Left ventricle myocardium superior (tissue), 1 donor: ENCODE results near the gene PCP2. TPM values are rescaled to one million over a fixed set of nuclear protein-coding genes. Genes with fewer than 3 reads are reported as not detected.

Experiments used
- ATAC-seq: fragments of 200-7000 bp; cut with Tn5 transposase; one replicate; pipeline ENCODE4 v1.9.1; 2020; ENCODE audit warnings: mild to moderate bottlenecking, moderate library complexity
- DNase-seq: peaks from one replicate; pipeline ENCODE4 v3.0.0-alpha.2; 2020
- intact Hi-C: fragments of 100-400 bp; cut with micrococcal nuclease; formaldehyde crosslinking; loops from one replicate; pipeline ENCODE4 v1.11.0; 2022
- total RNA-seq: library from RNA; stranded (reverse); fragmentation: NEBNext Ultra II Directional; extraction: Animal tissue kit (Norgen Biotek cat#: 25700); gene quantifications from one replicate; pipeline ENCODE4 v1.2.1, GENCODE V29; 2021
- donor health status: DM: no; HTN: yes; CAD: no; lungs with severe emphysema.

The PCP2 gene
- total RNA-seq, 1 donor from 2014 or later = 6.5 TPM

- intact Hi-C loops = no loop called here
- no peak for ATAC-seq
- DNase-seq = no peak
These were observed 9.6 kb downstream of the PCP2 start for GRCh38 chr19:7623725-7624603.

- DNase-seq (no peak), ATAC-seq (no peak)
- intact Hi-C loops = no loop called here
These were observed 10.4 kb downstream of the PCP2 start for GRCh38 chr19:7622933-7623685.

DNA sequence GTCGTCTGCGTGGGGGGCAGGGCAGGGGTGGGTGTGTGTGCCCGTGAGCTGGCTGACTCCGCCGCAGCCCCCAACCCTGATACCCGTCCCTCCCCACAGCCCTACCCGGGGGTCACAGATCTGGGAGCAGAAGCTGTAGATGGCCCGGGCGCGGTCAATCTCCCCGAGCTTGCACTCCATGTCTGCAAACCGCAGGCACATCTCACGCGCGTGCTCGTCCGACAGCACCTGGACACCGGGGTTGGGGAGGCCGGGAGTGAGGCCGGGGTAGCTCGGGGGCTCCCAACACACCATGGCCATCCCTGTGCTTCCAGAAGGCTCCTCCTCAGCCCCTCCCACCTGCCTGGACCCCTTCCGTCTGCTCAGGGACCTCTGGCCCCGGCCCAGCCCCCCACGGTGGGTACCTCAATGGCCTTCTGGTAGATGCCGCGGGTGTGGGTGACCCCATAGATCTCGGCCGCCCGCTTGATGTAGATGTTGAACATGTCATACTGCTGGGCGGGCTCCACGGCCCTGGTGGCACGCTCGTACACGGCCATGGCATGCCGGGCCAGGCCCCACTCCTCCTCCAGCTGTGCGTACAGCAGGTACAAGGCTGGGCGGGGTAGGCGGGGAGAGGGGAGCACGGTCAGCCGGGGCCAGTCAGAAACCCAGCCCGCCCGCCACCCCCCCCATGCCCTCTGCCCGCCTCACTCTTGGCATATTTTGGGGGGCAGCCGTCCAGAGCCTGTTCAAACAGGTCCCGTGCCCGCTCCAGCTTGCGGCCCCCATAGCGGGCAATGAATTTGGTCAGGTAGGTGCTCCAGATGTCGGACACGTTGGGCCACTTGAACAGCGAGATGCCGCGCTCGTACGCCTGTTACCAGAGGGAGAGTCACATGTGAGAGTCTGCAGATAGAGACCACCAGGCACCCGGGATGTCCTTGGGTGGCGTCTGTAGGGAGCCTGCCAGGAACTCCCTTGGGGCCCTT lies 12.8 kb downstream of the PCP2 start:
- intact Hi-C loops = no loop called here
- DNase-seq = no peak
- ATAC-seq = no peak

DNA sequence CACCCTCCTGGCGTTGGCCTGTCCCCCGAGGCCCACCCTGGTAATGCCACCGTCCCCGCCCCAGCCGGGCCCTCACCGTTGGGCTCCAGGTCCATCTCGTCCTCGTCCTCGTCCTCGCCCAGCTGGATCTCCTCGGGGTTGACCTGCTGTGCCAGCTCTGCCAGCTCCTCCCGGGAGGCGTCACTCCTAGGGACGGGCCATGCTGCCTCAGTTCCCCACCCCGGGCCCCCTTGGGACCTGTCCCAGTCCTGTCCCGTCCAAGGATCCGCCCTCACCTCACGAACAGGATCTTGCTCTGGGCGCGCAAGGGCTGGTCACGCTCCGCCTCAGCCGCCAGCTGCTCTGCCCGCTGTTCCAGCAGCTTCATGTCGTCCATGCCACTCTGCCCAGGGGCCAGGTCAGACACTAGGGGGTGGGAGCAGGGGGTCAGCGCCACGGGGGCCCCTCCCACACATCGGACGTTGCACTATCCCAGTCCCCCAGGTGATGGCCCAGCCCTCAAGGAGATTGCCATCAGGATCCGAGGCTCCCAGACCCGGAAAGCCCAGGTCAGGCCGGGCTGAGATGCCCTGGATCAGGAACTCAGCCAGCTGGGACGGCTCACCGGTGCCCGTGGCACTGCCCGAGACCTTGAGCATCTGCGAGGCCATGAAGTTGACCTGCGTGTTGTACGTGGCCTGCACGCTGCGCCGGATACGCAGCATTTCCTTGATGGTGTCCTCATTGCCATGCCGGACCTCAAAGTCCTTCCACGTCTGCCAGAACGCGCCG lies 13.7 kb downstream of the PCP2 start:
- DNase-seq = no peak
- no peak for ATAC-seq
- intact Hi-C loops = no loop called here

DNA sequence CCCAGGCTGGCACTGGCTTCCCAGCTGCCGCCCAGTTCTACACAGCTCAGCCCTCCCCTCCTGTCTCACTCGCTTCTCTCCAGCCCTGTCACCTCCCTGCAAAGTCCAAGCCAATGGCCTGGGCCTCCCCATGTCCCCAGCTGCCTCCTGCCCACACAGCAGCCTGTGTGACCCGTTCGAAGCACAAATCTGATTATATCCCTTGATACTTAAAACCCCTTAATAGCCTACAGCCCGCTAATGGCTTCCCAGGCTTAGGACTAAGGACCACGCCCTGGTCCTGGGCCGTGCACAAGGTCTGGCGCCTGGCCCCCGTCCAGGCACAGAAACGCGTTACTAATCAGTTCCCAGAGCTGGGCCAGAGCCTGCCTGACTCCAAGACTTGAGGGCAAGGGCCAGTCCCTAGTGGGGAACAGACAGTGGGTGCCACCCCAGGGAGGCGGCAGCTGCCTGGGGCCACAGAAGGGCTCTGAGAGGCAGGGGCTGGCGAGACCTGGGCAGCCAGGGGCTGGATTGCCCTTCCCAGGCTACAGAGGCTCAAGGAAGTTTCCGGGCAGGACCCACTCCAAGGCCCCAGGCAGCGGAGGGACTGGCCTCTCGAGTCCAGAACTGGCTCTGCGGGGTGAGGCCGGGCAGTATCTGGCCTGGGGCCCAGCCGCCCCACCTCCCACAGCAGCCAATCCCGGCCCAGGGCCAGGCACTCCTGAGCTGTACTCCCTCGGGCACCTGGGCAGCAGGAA lies 14.6 kb downstream of the PCP2 start:
- intact Hi-C loops = no loop called here
- DNase-seq (no peak), ATAC-seq (peak; percentile 57)

- intact Hi-C loops = no loop called here
- ATAC-seq (peak; percentile 16), DNase-seq (no peak)
These were observed 15.2 kb downstream of the PCP2 start for GRCh38 chr19:7618348-7618747.

- intact Hi-C loops = no loop called here
- no peak for ATAC-seq
- DNase-seq = no peak
These were observed 15.8 kb downstream of the PCP2 start for GRCh38 chr19:7617735-7618134.

GRCh38 chr19:7617172-7617571 lies 16.3 kb downstream of the PCP2 start:
- no peak for DNase-seq
- intact Hi-C loops = no loop called here
- no peak for ATAC-seq

DNA sequence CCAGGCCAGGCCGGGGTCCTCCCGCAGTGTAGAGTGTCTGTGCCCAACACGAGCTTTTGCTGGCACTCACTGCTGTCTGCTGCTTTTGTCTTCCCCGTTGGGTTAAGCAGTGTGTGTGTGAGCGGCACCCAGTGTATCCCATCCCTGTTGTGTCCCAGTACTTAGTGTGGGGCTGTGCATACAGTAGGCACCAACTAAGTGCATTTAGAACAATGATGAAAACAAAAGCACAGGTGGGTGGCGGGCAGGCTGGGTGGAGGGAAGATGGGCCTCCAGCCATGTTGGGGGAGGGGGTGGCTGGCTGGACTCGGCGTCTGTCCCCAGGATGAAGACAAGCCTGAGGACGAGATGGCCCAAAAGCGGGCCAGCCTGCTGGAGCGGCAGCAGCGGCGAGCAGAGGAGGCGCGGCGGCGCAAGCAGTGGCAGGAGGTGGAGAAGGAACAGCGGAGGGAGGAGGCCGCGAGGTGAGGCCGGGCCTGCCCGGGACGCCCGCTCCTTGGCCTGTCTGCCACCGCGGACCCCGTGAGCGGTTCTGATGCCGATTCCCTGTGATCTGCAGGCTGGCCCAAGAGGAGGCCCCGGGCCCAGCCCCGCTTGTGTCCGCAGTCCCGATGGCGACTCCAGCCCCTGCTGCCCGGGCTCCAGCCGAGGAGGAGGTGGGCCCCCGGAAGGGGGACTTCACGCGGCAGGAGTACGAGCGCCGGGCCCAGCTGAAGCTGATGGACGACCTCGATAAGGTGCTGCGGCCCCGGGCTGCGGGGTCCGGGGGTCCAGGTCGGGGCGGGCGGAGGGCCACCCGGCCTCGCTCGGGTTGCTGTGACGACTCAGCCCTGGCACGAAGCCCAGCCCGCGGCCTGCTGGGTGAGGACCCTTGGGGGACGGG lies 18.4 kb downstream of the PCP2 start:
- peak; percentile 30 for DNase-seq
- no peak for ATAC-seq
- intact Hi-C loops = no loop called here

GRCh38 chr19:7612282-7613274 lies 20.9 kb downstream of the PCP2 start:
- no peak for DNase-seq
- intact Hi-C loops = no loop called here
- no peak for ATAC-seq

DNA sequence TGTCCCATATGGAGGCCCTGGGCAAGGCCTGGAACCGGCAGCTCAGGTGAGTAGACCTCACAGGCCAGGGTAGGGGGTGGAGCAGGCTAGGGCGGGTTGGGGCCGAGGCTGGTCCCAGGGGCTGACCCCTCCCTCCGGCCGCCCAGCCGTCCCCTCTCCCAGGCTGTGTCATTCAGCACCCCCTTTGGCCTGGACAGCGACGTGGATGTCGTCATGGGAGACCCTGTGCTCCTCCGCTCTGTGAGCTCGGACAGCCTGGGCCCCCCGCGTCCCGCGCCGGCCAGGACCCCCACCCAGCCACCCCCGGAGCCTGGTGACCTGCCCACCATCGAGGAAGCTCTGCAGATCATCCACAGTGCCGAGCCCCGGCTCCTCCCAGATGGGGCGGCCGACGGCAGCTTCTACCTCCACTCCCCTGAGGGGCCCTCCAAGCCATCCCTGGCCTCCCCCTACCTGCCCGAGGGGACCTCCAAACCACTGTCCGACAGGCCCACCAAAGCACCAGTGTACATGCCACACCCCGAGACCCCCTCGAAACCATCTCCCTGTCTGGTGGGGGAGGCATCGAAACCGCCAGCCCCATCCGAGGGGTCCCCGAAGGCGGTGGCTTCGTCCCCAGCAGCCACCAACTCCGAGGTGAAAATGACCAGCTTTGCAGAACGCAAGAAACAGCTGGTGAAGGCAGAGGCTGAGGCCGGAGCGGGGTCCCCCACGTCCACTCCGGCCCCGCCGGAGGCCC lies 21.8 kb downstream of the PCP2 start:
- ATAC-seq (no peak), DNase-seq (no peak)
- intact Hi-C loops = no loop called here

DNA sequence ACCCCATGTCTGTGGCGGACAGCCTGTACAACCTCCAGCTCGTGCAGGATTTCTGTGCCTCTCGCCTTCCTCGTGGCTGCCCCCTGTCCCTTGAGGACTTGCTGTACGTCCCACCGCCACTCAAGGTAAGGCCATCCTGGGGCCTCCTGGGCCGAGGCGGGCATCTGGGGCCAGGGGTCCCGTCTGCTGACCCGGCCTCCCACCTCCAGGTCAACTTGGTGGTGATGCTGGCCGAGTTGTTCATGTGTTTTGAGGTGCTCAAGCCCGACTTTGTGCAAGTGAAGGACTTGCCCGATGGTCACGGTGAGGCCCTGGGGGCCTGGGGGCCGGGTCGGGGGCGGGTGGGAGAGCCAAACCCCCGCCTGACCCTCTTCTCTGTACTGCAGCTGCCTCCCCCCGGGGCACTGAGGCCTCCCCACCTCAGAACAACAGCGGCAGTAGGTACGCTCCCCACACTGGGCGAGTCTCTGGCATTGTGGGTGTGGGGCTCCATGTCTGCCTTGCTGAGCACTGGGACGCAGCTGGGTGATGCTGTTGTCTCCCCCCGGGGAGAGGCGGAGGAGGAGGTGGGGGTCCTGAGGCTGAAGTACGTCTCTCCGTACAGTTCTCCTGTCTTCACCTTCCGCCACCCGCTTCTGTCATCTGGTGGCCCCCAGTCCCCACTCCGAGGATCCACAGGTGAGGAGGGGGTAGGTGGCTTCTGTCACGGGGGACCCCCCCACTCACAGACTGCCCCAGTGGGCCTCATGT lies 22.9 kb downstream of the PCP2 start:
- DNase-seq (no peak), ATAC-seq (no peak)

GRCh38 chr19:7607874-7608560 lies 25.5 kb downstream of the PCP2 start:
- ATAC-seq (no peak), DNase-seq (no peak)
- intact Hi-C loops = no loop called here

More for the DNA sequence above, 22.9 kb downstream of the PCP2 start:
- intact Hi-C loops = no loop called here
